Keratinocyte (primary cell): Measurements from ENCODE around the gene PCDHGB4. TPM values are rescaled to one million over a fixed set of nuclear protein-coding genes. Genes with fewer than 3 reads are reported as not detected.

ENCODE experiments used
- DNase-seq: peaks from one replicate; pipeline ENCODE4 v3.0.0-alpha.2; 2011; ENCODE audit warnings: low read depth, missing footprints, low spot score
- FAIRE-seq: peaks from 2 replicates; lab custom pipeline; 2011; peaks lifted over from hg19 to GRCh38; lab: Jason Lieb, UNC
- H2AFZ ChIP-seq: 2 replicates; pipeline ENCODE4 v1.6.0; 2012; ENCODE audit warnings: low read length, control low read depth, inconsistent platforms; ENCODE audit not compliant: control insufficient read depth
- H3K27ac ChIP-seq: 2 replicates; pipeline ENCODE4 v1.5.1; 2011; ENCODE audit warnings: low read length; ENCODE audit not compliant: control insufficient read depth, insufficient read depth
- H3K27me3 ChIP-seq: 3 replicates; pipeline ENCODE4 v1.6.0; 2011; ENCODE audit warnings: low read length; ENCODE audit not compliant: control insufficient read depth, insufficient read depth; ENCODE audit errors: extremely low read depth
- H3K36me3 ChIP-seq, 2 experiments: 2 replicates in 1 of 2; 3 replicates in 1 of 2; pipeline ENCODE4 v1.5.1; 2011; ENCODE audit warnings: low read length in 2 of 2, mild to moderate bottlenecking in 1 of 2; ENCODE audit not compliant: control insufficient read depth in 2 of 2, insufficient read depth in 2 of 2; ENCODE audit errors: extremely low read depth in 1 of 2
- H3K4me1 ChIP-seq: 3 replicates; pipeline ENCODE4 v1.5.1; 2011; ENCODE audit warnings: low read length; ENCODE audit not compliant: control insufficient read depth, insufficient read depth; ENCODE audit errors: extremely low read depth
- H3K4me2 ChIP-seq: 3 replicates; pipeline ENCODE4 v1.6.0; 2011; ENCODE audit warnings: low read depth, low read length; ENCODE audit not compliant: control insufficient read depth, insufficient read depth; ENCODE audit errors: extremely low read depth
- H3K4me3 ChIP-seq, 3 experiments: fragments of 200-600 bp in 1 of 3; sonication (generic) in 1 of 3; 2 replicates in 2 of 3; 3 replicates in 1 of 3; pipeline ENCODE4 v1.5.1; 2011 to 2016; ENCODE audit warnings: low read length in 3 of 3, mild to moderate bottlenecking in 3 of 3, control low read depth in 2 of 3, inconsistent platforms in 1 of 3, low read depth in 1 of 3, mixed read lengths in 1 of 3, mixed run types in 1 of 3, moderate library complexity in 1 of 3; ENCODE audit not compliant: control insufficient read depth in 2 of 3, insufficient read depth in 2 of 3; ENCODE audit errors: extremely low read depth in 1 of 3
- H3K79me2 ChIP-seq: 2 replicates; pipeline ENCODE4 v1.6.0; 2012; ENCODE audit warnings: low read length; ENCODE audit not compliant: control insufficient read depth, insufficient read depth
- H3K9ac ChIP-seq: 3 replicates; pipeline ENCODE4 v1.6.0; 2011; ENCODE audit warnings: low read length; ENCODE audit not compliant: control insufficient read depth, insufficient read depth; ENCODE audit errors: extremely low read depth
- H3K9me1 ChIP-seq: 3 replicates; pipeline ENCODE4 v1.6.0; 2011; ENCODE audit warnings: low read length; ENCODE audit not compliant: control insufficient read depth, insufficient read depth; ENCODE audit errors: extremely low read depth
- H3K9me3 ChIP-seq: 2 replicates; pipeline ENCODE4 v1.5.1; 2012; ENCODE audit warnings: low read depth, low read length; ENCODE audit not compliant: control insufficient read depth
- H4K20me1 ChIP-seq: 3 replicates; pipeline ENCODE4 v1.6.0; 2011; ENCODE audit warnings: low read length; ENCODE audit not compliant: control insufficient read depth, insufficient read depth; ENCODE audit errors: extremely low read depth
- EZH2 ChIP-seq: IDR thresholded peaks from one replicate; pipeline ENCODE4 v1.6.1; 2012; ENCODE audit warnings: inconsistent platforms, mild to moderate bottlenecking, low read length, moderate library complexity
- dilution Hi-C: fragments of 300-500 bp; cut with MboI; formaldehyde crosslinking; loops from one replicate; pipeline ENCODE4 v1.7.0; 2020; ENCODE audit warnings: low sequenced_read_pairs; ENCODE audit not compliant: extremely low pct_ligation_motif_present
- polyA plus RNA-seq, 5 experiments: library from polyadenylated mRNA; depleted of rRNA in 3 of 5; stranded (reverse) in 3 of 5; stranded (forward) in 1 of 5; unstranded in 1 of 5; fragments of >200 nt; gene quantifications; 1 replicate in 1 of 5; 2 replicates in 3 of 5; 3 replicates in 1 of 5; pipeline versions ENCODE4 v1.2.1 to v1.2.3, GENCODE V29; 2011 to 2012; ENCODE audit warnings: missing spikeins in 2 of 5, low read depth in 1 of 5, low replicate concordance in 1 of 5
- TF ChIP-seq, protein P1 (sequence below), 3 experiments: IDR thresholded peaks in 1 of 3; conservative IDR thresholded peaks in 1 of 3; optimal IDR thresholded peaks in 1 of 3; 2 replicates in 2 of 3; 3 replicates in 1 of 3; pipeline versions ENCODE3 to v1.5.1; 2011; ENCODE audit warnings: low read length in 3 of 3, mild to moderate bottlenecking in 3 of 3, moderate library complexity in 2 of 3, control low read depth in 1 of 3, inconsistent platforms in 1 of 3; ENCODE audit not compliant: insufficient read depth in 2 of 3; ENCODE audit errors: extremely low read depth in 1 of 3

The PCDHGB4 gene
- polyA plus RNA-seq, 1 donor (not counting 4 experiments of a cell fraction or from before 2014, with no cell fraction given): 1.6 TPM

- Histone ChIP-seq H3K9ac (no peak overlapping the region), H3K4me3 (no peak overlapping the region), H2AFZ (no peak overlapping the region), H3K4me1 (no peaks in the 10 kb centered on the region), H3K4me2 (no peak overlapping the region), H3K9me1 (no peaks in the 10 kb centered on the region), H3K79me2 (no peaks in the 10 kb centered on the region), H3K9me3 (peaks cover 28% of the 10 kb centered on the region), H3K27me3 (peaks cover 33% of the 10 kb centered on the region), H3K36me3 (no peaks in the 10 kb centered on the region), H3K27ac (no peak overlapping the region), H4K20me1 (no peaks in the 10 kb centered on the region)
- dilution Hi-C loops: no loop called here
- DNase-seq (no peak), FAIRE-seq (no peak)
- TF ChIP-seq, protein P1, sequence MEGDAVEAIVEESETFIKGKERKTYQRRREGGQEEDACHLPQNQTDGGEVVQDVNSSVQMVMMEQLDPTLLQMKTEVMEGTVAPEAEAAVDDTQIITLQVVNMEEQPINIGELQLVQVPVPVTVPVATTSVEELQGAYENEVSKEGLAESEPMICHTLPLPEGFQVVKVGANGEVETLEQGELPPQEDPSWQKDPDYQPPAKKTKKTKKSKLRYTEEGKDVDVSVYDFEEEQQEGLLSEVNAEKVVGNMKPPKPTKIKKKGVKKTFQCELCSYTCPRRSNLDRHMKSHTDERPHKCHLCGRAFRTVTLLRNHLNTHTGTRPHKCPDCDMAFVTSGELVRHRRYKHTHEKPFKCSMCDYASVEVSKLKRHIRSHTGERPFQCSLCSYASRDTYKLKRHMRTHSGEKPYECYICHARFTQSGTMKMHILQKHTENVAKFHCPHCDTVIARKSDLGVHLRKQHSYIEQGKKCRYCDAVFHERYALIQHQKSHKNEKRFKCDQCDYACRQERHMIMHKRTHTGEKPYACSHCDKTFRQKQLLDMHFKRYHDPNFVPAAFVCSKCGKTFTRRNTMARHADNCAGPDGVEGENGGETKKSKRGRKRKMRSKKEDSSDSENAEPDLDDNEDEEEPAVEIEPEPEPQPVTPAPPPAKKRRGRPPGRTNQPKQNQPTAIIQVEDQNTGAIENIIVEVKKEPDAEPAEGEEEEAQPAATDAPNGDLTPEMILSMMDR (optimal IDR thresholded peaks at IDR 0.05 in 1 of 3, IDR thresholded peaks at IDR 0.05 in 1 of 3, conservative IDR thresholded peaks at IDR 0.05 in 1 of 3; ENCODE audit: extremely low read depth in 1 of 3, insufficient read depth in 2 of 3, low read length in 3 of 3): no peak
- no peak for TF ChIP-seq EZH2
Measured at GRCh38 chr5:141419074-141419880, 31.8 kb downstream of the PCDHGB4 start.

GRCh38 chr5:141420855-141421488, 33.5 kb downstream of the PCDHGB4 start, which contains the start of gene PCDHGA11:
Gene PCDHGA11, plus strand, starts transcription at chr5:141421051. Its CDS starts 177 bp downstream, at chr5:141421228.
- peak within 1 kb of the TSS; percentile 65 for H2AFZ ChIP-seq
- H3K4me3 ChIP-seq: peak within 1 kb of the TSS; percentile 37 to 68 (median 60)
- H4K20me1 ChIP-seq: no peaks in the 10 kb centered on the region
- H3K4me2 ChIP-seq: peak within 1 kb of the TSS; percentile 69
- H3K27me3 ChIP-seq: peaks cover 34% of the 10 kb centered on the region
- TF ChIP-seq, protein P1 (optimal IDR thresholded peaks at IDR 0.05 in 1 of 3, IDR thresholded peaks at IDR 0.05 in 1 of 3, conservative IDR thresholded peaks at IDR 0.05 in 1 of 3; ENCODE audit: extremely low read depth in 1 of 3, insufficient read depth in 2 of 3, low read length in 3 of 3): peak; percentile 52 to 70 (median 64)
- no peak for TF ChIP-seq EZH2
- FAIRE-seq (peak; percentile 53), DNase-seq (no peak)
- H3K27ac ChIP-seq: no peak within 1 kb of the TSS
- no peaks in the 10 kb centered on the region for H3K79me2 ChIP-seq
- no peaks in the 10 kb centered on the region for H3K36me3 ChIP-seq
- peak within 1 kb of the TSS; percentile 42 for H3K9ac ChIP-seq
- dilution Hi-C loops: no loop called here
- no peaks in the 10 kb centered on the region for H3K9me1 ChIP-seq
- H3K4me1 ChIP-seq: no peaks in the 10 kb centered on the region
- peaks cover 25% of the 10 kb centered on the region for H3K9me3 ChIP-seq
